ENCODE results near the gene MAP2K5.

Gene MAP2K5

GRCh38 chr15:67807141-67807540, 264.6 kb downstream of the MAP2K5 start:
- Histone ChIP-seq H3K79me2 (ENCODE audit: insufficient read depth, low read length) (no peaks in the 10 kb centered on the region), H3K4me2 (ENCODE audit: low read depth, low read length, poor library complexity, severe bottlenecking) (no peak overlapping the region), H3K9me3 (ENCODE audit: insufficient read depth, low read depth, low read length) (no peaks in the 10 kb centered on the region), H3K4me3 (ENCODE audit: low read length, poor library complexity, severe bottlenecking) (no peak overlapping the region), H3F3A (ENCODE audit: low read depth) (no peaks in the 10 kb centered on the region), H3K27me3 (ENCODE audit: insufficient read depth, low read length, poor library complexity, severe bottlenecking) (no peaks in the 10 kb centered on the region), H4K20me1 (ENCODE audit: insufficient read depth, low read length, poor library complexity, severe bottlenecking) (no peaks in the 10 kb centered on the region), H2AFZ (ENCODE audit: low read length) (no peak overlapping the region), H3K36me3 (ENCODE audit: insufficient read depth, low read length) (peaks cover 3% of the 10 kb centered on the region; the same call in 1 of the 2 replicates), H3K9me2 (replicated peaks; ENCODE audit: low read depth, low read length) (no peaks in the 10 kb centered on the region), H3K4me1 (ENCODE audit: insufficient read depth, low read length, poor library complexity, severe bottlenecking) (peaks cover 19% of the 10 kb centered on the region), H3K9ac (ENCODE audit: low read depth, low read length, poor library complexity, severe bottlenecking) (no peak overlapping the region)
- TF ChIP-seq CTCF (conservative IDR thresholded peaks at IDR 0.05; ENCODE audit: low read length) (no peak), EZH2phosphoT487 (IDR thresholded peaks at IDR 0.05; ENCODE audit: borderline replicate concordance) (no peak)

GRCh38 chr15:67807836-67808235, 265.3 kb downstream of the MAP2K5 start:
- no peaks in the 10 kb centered on the region for H3K9me2 ChIP-seq (replicated peaks; ENCODE audit: low read depth, low read length)
- no peaks in the 10 kb centered on the region for H3K79me2 ChIP-seq (ENCODE audit: insufficient read depth, low read length)
- H3K4me1 ChIP-seq (ENCODE audit: insufficient read depth, low read length, poor library complexity, severe bottlenecking) = peaks cover 25% of the 10 kb centered on the region
- H3K4me3 ChIP-seq (ENCODE audit: low read length, poor library complexity, severe bottlenecking) = no peak overlapping the region
- H4K20me1 ChIP-seq (ENCODE audit: insufficient read depth, low read length, poor library complexity, severe bottlenecking) = no peaks in the 10 kb centered on the region
- H3K9ac ChIP-seq (ENCODE audit: low read depth, low read length, poor library complexity, severe bottlenecking) = no peak overlapping the region
- peaks cover 3% of the 10 kb centered on the region; the same call in 1 of the 2 replicates for H3K36me3 ChIP-seq (ENCODE audit: insufficient read depth, low read length)
- no peak for TF ChIP-seq CTCF (conservative IDR thresholded peaks at IDR 0.05; ENCODE audit: low read length)
- TF ChIP-seq EZH2phosphoT487 (IDR thresholded peaks at IDR 0.05; ENCODE audit: borderline replicate concordance) = no peak
- no peaks in the 10 kb centered on the region for H3K27me3 ChIP-seq (ENCODE audit: insufficient read depth, low read length, poor library complexity, severe bottlenecking)
- no peaks in the 10 kb centered on the region for H3K9me3 ChIP-seq (ENCODE audit: insufficient read depth, low read depth, low read length)
- no peaks in the 10 kb centered on the region for H3F3A ChIP-seq (ENCODE audit: low read depth)
- no peak overlapping the region for H2AFZ ChIP-seq (ENCODE audit: low read length)
- H3K4me2 ChIP-seq (ENCODE audit: low read depth, low read length, poor library complexity, severe bottlenecking) = no peak overlapping the region

- Histone ChIP-seq H3K9me2 (replicated peaks; ENCODE audit: low read depth, low read length) (no peaks in the 10 kb centered on the region), H3K79me2 (ENCODE audit: insufficient read depth, low read length) (no peaks in the 10 kb centered on the region), H3K4me2 (ENCODE audit: low read depth, low read length, poor library complexity, severe bottlenecking) (no peak overlapping the region), H3K9me3 (ENCODE audit: insufficient read depth, low read depth, low read length) (no peaks in the 10 kb centered on the region), H3K4me1 (ENCODE audit: insufficient read depth, low read length, poor library complexity, severe bottlenecking) (peaks cover 35% of the 10 kb centered on the region), H4K20me1 (ENCODE audit: insufficient read depth, low read length, poor library complexity, severe bottlenecking) (no peaks in the 10 kb centered on the region), H2AFZ (ENCODE audit: low read length) (no peak overlapping the region), H3K36me3 (ENCODE audit: insufficient read depth, low read length) (peaks cover 3% of the 10 kb centered on the region; the same call in 1 of the 2 replicates), H3K27me3 (ENCODE audit: insufficient read depth, low read length, poor library complexity, severe bottlenecking) (no peaks in the 10 kb centered on the region), H3K9ac (ENCODE audit: low read depth, low read length, poor library complexity, severe bottlenecking) (no peak overlapping the region), H3K4me3 (ENCODE audit: low read length, poor library complexity, severe bottlenecking) (no peak overlapping the region), H3F3A (ENCODE audit: low read depth) (no peaks in the 10 kb centered on the region)
- no peak for TF ChIP-seq EZH2phosphoT487 (IDR thresholded peaks at IDR 0.05; ENCODE audit: borderline replicate concordance)
- TF ChIP-seq CTCF (conservative IDR thresholded peaks at IDR 0.05; ENCODE audit: low read length) = no peak
These were observed 266.3 kb downstream of the MAP2K5 start for GRCh38 chr15:67808821-67809220.
